GM21447 (cell line): ENCODE results near the gene RAB31.

Experiments used
- ATAC-seq: cut with Tn5 transposase; IDR thresholded peaks from one replicate; pipeline ENCODE4 v1.9.1; 2021; ENCODE audit not compliant: unreplicated experiment

The RAB31 gene

DNA sequence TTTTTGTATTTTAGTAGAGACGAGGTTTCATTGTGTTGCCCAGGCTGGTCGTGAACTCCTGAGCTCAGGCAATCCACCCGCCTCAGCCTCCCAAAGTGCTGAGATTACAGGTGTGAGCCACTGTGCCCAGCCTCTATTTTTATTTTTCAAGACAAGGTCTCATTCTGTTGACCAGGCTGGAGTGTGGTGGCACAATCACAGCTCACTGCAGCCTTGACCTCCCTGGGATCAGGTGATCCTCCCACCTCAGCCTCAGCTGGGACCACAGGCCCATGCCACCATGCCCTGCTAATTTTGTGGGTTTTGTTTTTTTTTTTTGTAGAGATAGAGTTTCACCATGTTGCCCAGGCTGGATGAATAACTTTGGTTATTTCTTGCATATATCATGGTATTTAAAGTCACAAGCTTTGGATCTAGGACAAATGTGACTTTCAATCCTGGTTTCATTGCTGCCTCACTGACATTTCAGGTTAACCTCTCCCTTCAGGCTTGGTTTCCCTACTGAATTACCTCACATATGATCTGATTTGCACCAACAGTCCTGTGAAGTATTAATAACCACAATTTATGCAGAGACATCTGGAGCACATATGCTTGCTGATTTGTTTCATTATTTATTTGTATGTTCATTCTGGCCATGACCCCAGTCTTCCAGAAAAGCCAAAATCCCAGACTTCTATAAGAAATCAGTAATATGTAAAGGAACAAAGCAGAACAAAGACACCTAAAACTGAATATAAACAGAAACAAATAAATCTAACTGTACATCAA lies 17.5 kb upstream of the RAB31 start:
- ATAC-seq, result no peak

- no peak for ATAC-seq
Measured at GRCh38 chr18:9691235-9691634, 16.9 kb upstream of the RAB31 start.

- ATAC-seq, result no peak
Measured at GRCh38 chr18:9694174-9694573, 13.9 kb upstream of the RAB31 start.

- no peak for ATAC-seq
Measured at GRCh38 chr18:9694952-9695495, 13.1 kb upstream of the RAB31 start.

- no peak for ATAC-seq
Measured at GRCh38 chr18:9695605-9696004, 12.5 kb upstream of the RAB31 start.

- ATAC-seq, result no peak
Measured at GRCh38 chr18:9696112-9696511, 12.0 kb upstream of the RAB31 start.

DNA sequence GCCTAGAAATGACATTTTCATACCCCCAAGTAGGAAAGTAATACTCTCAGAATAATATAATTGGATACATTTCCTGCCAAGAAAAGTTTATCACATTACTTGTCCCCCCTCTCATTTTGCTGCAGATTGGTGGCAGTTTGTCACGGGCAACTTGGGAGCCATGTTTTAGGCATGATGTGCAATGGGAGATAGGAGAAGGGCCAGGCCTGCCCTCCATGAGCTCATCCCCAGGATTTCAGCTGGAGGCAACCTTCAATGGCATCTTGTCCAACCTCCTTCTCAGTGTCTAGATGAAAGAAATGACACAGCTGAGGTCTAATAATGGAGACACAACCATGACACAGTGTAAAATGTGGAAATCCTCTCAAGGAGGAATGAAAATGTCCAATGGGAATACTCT lies 11.4 kb upstream of the RAB31 start:
- no peak for ATAC-seq

DNA sequence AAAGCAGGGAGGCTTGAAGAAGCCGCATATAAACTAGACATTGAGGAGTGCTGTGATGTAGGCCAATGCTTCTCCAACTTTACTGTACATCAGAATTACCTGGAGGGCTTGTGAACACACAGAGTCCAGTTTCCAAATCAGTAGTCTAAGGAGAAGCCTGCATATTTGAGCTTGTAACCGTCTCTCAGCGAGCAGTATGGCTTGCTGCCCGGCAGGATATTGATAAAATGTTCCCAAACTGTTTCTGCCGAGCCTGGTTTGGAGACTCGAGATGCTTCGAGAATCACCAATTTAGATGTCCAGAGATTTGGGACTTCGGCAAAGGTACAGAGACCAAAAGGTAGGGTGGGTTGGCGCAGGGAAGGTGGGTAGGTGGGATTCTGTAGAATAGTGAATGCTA lies 11.0 kb upstream of the RAB31 start:
- no peak for ATAC-seq

DNA sequence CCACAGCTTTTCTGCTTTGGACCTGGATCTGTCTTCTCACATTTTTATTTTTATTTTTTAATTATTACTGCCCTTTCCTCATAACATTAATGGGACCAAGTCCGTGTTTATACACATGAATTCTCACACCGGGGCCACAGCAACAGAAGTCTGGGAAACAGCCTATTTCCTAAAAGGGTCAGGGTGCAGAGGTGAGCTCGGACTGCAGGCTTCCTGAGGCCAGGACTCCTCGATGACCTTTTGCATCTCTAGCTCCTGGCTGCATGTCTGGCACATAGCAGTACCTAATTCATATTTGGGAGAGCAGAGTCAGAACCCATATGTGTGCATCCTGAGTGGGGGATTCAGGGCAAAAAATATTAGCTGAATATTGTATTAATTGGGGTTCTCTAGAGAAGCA lies 9.6 kb upstream of the RAB31 start:
- no peak for ATAC-seq

GRCh38 chr18:9700261-9700796 lies 7.8 kb upstream of the RAB31 start:
- ATAC-seq, result no peak

- no peak for ATAC-seq
Measured at GRCh38 chr18:9701609-9702349, 6.3 kb upstream of the RAB31 start.

GRCh38 chr18:9704233-9705118 lies 3.6 kb upstream of the RAB31 start:
- no peak for ATAC-seq

- no peak for ATAC-seq
Measured at GRCh38 chr18:9705183-9705829, 2.8 kb upstream of the RAB31 start.

GRCh38 chr18:9706081-9706935 lies 1.8 kb upstream of the RAB31 start:
- ATAC-seq, result no peak

- no peak for ATAC-seq
Measured at GRCh38 chr18:9707381-9708056, 582 bp upstream of the RAB31 start.

- no peak for ATAC-seq
Measured at GRCh38 chr18:9708434-9709303, 568 bp downstream of the RAB31 start.

DNA sequence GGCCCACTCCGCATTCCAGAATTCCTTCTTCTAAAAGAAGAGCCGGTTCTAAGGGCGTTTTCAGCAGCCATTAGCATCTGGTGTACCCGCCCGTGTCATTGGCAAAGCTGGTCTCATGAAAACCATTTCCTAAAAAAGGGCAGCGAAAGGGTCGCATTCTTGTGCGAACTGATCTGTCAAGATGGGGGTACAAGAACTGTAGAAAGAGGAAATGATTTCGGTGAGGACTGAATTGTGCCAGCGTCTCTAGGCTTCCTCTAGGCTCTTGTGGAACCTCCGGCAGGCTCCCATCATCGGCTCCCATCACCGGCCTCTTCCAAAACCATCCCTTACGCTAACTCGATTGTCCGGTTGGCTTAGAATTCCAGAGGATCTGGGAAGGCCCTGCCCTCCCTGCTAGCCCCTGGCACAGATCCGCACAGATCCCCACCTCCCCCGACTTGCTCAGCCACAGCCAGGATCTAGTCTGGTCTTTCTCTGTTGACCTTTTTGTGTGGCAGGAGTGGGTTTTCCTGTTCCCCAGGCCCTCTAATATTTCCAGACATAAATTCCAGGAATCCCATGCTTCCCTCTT lies 1.3 kb downstream of the RAB31 start:
- no peak for ATAC-seq

DNA sequence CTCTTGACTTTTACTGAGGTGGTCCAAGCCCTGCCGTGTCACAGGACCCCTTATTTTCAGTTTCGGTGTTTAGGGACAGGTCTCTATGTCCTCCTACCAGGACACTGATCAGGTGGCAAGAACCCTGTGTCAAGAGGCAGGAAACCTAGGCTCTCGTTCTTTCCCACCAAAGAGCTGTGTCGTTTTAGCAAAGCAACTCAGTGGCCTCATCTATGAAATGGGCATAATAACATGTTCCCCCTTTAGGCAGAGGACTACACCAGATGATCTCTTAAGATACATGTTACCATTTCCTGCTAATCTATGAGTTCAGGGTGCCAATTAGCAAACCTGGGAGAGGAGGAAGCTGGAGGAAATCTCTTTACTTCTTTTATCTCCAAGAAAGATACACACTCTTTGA lies 1.9 kb downstream of the RAB31 start:
- ATAC-seq, result no peak
